RPMI7951 (cell line): Measurements from ENCODE around the gene AGBL4. TPM values are rescaled to one million over a fixed set of nuclear protein-coding genes. Genes with fewer than 3 reads are reported as not detected.
A peak's percentile ranks its signal among the peaks of the same experiment; 100 is the strongest.

Source experiments
- DNase-seq: peaks from one replicate; pipeline ENCODE4 v3.0.0-alpha.2; 2012; ENCODE audit warnings: low read depth
- total RNA-seq: library from RNA; depleted of rRNA; stranded (reverse); fragments of >200 nt; shearing (Covaris generic); gene quantifications from 2 replicates; pipeline ENCODE4 v1.2.3, GENCODE V29; 2014; rRNA removed

AGBL4 gene
- total RNA-seq, 1 experiment from 2014 or later = not detected

GRCh38 chr1:48492392-48492791 lies 1531.4 kb downstream of the AGBL4 start:
- DNase-seq = peak; percentile 44

- no peak for DNase-seq
Observed at GRCh38 chr1:48488721-48489120, 1535.0 kb downstream of the AGBL4 start.

Other genes starting within 250 kb of the AGBL4 start
- gene ELAVL4, start 85.0 kb upstream of the AGBL4 start, total RNA-seq = not detected in 2 replicates